ENCODE data around the gene PERM1.
"Not testable (repeated sequence)": the region's sequence is repeated elsewhere in the genome, so short reads cannot be mapped to it uniquely, and the experiment has no call there.

PERM1 gene, protein sequence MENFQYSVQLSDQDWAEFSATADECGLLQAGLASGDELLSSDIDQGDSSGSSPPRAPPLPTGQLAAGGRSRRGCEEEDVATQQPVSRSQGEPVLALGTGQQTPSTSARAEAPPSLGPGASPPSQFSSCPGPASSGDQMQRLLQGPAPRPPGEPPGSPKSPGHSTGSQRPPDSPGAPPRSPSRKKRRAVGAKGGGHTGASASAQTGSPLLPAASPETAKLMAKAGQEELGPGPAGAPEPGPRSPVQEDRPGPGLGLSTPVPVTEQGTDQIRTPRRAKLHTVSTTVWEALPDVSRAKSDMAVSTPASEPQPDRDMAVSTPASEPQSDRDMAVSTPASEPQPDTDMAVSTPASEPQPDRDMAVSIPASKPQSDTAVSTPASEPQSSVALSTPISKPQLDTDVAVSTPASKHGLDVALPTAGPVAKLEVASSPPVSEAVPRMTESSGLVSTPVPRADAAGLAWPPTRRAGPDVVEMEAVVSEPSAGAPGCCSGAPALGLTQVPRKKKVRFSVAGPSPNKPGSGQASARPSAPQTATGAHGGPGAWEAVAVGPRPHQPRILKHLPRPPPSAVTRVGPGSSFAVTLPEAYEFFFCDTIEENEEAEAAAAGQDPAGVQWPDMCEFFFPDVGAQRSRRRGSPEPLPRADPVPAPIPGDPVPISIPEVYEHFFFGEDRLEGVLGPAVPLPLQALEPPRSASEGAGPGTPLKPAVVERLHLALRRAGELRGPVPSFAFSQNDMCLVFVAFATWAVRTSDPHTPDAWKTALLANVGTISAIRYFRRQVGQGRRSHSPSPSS

DNA sequence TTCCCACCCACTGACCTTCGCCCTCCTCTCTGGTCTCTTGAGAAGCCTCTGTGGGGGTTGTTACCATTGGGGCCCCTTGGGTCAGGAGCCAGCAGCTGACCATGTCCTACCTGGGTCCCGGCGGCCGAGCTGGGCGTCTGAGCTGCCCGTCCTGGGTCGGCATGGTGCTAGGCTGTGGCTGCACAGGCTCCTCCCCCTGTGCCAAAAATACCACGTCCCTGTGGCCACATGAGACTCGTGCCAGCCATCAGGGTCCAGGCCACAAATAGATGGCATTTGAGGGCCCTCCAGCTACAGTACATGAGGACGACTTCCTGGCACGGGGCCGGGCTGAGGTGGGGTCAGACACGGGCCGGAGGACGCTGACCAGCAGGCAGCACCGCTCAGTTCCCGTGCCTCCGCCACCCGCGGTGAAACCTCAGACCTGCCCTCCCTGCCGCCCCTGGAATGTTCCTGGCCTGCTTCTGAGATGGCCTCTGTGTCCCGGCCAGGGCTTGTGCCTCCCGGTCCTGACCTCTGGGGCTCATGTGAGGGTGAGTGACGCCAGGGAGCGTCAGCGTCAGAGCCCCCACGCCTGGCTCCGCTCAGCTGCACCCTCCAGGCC is at the start of gene PERM1:
Gene PERM1, minus strand, starts transcription at position 139 of the 604 bp plus-strand sequence. CDS start 1,064 bp downstream, outside the sequence.
- no peak for DNase-seq

- DNase-seq: not testable (repeated sequence)
Measured at GRCh38 chr1:1030867-1031658, 49.2 kb upstream of the PERM1 start.

GRCh38 chr1:1027791-1028190 is 45.9 kb upstream of the PERM1 start:
- no peak for DNase-seq

DNA sequence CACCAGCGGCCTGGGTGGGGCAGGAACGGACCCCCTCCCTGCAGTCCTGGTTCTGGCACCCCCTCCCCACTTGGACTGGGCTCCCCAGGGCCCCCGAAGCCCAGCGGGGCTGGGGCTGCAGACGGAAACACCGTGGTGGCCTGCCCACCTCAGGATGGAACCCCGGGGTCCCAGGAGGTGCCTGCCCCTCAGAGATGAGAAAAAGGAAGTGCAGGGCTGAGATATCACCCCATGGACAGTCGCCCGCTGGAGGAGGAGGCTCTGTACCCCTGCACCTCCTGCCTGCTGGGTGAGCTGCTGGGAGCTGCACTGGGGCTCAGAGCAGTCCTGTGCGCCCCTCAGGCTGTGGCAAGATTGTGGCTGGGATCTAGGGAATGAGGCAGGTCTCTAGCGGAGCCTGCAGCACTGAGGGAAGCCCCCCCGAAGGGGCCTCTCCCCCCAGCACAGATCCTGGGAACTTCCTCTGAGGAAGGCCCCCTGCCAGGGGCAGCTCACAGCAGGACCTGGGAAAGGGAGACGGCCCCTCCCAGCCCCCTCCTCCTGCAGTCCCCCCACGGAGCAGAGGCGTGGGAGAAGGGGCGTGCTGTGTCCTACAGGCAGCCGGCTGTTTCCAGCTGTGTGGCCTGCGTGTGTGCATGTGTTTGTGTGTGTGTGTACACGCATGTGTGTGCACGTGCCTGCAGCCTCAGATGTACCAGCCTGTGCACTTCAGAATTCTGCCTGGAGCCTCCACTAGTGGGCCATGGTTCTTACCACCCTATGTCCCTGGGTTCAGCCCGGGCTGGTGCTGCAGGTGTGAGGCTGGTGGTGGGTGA is 44.9 kb upstream of the PERM1 start:
- DNase-seq: no peak

DNA sequence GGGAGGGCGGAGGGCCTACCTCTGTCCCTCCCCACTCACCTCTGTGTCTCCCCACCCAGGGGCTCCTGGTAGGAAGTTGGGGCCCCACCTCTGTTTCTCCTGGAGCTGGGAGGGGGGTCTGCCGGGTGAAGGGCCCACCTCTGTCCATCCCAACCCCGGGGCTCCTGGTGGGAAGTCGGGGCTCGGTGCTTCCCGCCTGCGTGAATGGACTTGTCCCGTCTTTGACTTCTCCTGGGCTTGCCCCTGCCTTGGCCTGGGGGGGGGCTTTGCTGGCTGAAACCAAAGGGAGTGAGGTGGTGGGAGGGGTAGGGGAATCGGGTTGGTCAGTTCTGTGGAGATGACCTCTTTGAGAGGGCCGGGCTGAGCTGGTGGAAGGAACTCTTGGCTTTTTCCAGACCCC is 43.8 kb upstream of the PERM1 start:
- DNase-seq: no peak

GRCh38 chr1:1024771-1025699 is 43.1 kb upstream of the PERM1 start:
- no peak for DNase-seq

- DNase-seq: no peak
Measured at GRCh38 chr1:1024149-1024770, 42.4 kb upstream of the PERM1 start.

- DNase-seq: no peak
Measured at GRCh38 chr1:1023700-1024099, 41.8 kb upstream of the PERM1 start.

DNA sequence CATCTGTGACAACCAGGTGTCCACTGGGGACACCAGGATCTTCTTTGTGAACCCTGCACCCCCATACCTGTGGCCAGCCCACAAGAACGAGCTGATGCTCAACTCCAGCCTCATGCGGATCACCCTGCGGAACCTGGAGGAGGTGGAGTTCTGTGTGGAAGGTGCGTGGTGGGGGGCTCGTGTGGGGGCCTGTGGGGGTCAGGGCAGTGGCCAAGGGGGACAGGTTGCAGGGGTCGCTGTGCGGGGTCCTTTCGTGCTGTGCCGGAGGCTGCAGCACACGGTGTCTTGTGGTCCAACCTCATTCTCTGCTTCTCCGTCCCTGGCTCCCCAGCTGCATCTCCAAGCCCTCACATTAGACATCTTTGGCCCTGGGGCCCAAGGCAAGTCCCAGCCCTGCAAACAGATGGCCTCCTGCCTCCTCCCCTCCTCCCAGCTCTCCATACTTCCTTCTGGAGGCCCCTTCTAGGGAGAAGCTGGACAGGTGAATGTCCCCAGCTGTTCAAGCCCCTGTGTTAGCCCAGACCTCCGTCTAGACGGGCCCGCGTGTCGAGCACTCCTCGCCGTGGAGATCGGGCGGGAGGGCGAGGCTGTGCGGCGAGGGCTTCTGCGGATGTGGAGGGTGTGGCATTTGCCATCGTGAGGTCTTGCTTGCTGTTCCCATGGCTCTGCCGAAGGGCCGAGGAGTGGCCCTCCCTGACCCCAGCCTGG is 40.6 kb upstream of the PERM1 start:
- DNase-seq: no peak

DNA sequence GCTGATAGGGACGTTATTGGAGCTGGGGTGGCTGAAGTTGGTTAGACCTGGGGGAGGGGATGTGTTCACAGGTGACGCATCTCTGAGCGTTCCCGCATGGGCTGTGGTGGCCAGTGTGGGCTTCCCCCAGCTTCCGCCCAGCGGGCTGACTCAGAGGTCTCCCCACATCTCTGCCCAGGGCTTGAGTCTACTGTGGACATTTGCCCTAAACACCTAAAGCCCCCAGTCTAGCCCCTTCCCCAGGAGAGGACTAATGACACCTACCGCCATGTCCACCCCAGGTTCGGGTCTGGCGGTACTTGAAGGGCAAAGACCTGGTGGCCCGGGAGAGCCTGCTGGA is 40.0 kb upstream of the PERM1 start:
- no peak for DNase-seq

- DNase-seq: peak; percentile 32
Measured at GRCh38 chr1:1021010-1021919, 39.4 kb upstream of the PERM1 start.

DNA sequence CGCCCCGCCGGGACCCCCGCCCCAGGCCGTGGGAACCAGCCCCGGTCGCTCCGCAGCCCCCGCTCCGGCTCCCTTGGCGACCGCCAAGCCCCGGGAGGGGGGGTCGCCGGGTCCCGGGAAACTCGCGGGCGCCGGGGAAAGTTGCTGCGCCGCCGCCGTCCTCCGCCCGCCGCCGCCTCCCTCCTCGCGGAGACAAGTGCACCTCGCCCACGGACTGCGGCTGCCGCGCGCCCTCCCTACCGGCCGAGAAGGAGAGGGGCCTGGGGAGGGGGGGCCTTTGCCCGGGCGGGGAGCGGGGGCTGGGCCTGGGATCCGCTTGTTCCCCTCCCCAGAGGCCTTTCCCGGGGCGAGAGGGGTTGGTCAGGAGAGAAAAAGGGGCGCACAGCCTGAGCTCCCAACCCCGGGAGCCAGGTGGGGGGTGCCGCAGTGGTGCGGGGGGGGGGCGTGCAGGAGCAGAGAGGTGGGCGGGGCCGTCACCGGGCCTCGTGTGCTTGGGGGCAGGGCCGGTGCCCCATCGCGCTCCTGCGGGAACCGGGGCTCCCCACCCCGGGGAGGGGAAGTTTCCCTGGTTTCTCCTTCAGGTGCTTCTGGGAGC is 38.6 kb upstream of the PERM1 start:
- no peak for DNase-seq

DNA sequence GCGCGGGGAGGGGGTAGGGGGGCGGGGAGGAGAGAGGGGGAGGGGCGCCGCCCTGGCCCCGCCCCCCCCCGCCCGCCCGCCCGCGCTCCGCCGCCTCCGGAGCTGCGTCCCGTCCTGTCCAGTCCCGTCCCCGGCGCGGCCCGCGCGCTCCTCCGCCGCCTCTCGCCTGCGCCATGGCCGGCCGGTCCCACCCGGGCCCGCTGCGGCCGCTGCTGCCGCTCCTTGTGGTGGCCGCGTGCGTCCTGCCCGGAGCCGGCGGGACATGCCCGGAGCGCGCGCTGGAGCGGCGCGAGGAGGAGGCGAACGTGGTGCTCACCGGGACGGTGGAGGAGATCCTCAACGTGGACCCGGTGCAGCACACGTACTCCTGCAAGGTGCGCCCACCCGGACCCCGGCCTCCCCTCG is 38.1 kb upstream of the PERM1 start, which contains the start of gene AGRN:
Gene AGRN, plus strand, starts transcription at position 121 of the 405 bp plus-strand sequence. Its CDS starts 53 bp downstream, at position 174.
- DNase-seq: peak; percentile 22

DNA sequence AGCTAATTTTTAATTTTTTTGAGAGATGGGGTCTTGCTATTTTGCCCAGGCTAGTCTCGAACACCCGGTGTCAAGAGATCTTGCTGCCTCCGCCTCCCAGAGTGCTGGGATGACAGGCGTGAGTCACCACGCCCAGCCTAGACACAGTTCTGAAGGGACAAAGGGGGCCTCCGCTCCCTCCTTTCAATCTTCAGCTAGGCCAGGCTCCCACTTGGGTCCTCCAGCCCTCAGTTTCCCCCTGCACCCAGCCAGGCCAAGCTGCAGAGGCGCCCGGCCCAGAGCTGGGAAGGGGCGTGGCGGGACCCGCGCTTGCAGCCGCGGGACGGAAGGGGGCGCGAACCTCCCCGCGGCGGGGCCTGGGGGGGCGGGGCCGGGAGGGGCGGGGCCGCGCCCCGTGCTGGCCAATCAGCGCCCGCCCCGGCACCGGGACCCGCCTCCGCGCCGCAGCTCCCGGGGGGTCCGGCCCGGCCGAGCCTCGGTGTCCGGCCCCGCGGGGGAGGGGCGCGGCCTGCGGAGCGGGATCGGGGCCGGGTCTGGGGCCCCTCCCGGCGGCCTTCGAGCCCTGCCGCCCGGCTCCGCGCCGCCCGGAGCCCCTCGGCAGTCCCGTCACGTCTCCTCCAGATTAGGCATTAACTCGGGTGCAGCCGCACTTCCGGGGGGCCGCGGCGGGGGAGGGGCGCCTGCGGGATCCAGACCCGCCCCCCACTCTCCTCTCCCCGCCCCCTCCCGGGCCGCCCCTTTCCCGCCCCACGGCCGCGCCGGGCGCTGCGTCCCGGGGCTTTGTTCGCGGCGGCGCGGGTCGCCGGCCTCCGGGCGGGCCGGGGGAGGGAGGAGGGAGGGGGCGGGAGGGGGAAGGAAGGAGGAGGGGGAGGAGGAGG is 37.5 kb upstream of the PERM1 start:
- peak; percentile 63 for DNase-seq

- not testable (repeated sequence) for DNase-seq
Measured at GRCh38 chr1:1018321-1018685, 36.4 kb upstream of the PERM1 start.

DNA sequence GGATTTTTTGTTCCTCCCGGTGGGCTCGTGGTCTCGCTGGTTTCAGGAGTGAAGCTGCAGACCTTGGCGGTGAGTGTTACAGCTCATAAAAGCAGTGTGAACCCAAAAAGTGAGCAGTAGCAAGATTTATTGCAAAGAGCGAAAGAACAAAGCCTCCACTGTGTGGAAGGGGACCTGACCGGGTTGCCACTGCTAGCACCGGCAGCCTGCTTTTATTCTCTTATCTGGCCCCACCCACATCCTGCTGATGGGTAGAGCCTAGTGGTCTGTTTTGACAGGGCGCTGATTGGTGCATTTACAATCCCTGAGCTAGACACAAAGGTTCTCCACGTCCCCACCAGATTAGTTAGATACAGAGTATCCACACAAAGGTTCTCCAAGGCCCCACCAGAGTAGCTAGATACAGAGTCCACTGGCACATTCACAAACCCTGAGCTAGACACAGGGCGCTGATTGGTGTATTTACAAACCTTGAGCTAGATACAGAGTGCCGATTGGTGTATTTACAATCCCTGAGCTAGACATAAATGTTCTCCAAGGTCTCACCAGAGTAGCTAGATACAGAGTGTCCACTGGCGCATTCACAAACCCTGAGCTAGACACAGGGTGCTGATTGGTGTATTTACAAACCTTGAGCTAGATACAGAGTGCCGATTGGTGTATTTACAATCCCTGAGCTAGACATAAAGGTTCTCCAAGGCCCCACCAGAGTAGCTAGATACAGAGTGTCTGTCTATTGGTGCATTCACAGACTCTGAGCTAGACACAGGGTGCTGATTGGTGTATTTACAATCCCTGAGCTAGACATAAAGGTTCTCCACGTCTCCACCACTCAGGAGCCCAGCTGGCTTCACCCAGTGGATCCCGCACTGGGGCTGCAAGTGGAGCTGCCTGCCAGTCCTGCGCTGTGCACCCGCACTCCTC is 35.8 kb upstream of the PERM1 start:
- not testable (repeated sequence) for DNase-seq

Data from NCI-H2227 treated with DMSO at 0.1 percent for 48 hours (cell line).